ENCODE data around the gene KIF3A. TPM values are rescaled to one million over a fixed set of nuclear protein-coding genes. Genes with fewer than 3 reads are reported as not detected.
"Not testable (repeated sequence)": the region's sequence is repeated elsewhere in the genome, so short reads cannot be mapped to it uniquely, and the experiment has no call there.

The KIF3A gene
- total RNA-seq, 1 donor from 2014 or later = 15.5 TPM

DNA sequence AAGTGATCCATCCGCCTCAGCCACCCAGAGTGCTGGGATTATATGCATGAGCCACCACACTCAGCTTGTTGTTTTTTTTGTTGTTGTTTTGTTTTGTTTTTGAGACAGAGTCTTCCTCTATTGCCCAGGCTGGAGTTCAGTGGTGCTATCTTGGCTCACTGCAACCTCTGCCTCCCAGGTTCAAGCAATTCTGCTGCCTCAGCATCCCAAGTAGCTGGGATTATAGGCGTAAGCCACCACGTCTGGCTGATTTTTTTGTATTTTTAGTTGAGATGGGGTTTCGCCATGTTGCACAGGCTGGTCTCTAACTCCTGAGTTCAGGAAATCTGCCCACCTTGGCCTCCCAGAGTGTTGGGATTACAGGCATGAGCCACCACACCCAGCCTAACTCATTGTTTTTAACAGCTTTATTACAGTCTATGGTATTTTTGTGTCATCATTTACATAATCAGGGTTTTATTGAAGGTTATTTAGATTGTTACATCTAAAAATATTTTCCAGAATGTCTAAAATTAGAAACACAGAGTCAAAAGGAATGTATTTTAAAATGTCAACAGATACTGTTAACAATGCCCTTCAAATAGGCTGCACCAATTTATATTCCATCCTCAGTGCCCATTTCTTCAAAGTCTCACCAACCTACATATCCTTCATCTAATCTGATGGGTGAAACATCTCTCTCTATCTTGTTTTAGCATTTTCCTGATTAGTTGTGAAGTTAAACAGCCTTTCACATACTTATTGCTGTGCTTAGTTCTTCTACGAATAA is 18.6 kb downstream of the KIF3A start:
- DNase-seq (ENCODE audit: low spot score) = no peak

GRCh38 chr5:132714456-132715307 is 22.7 kb downstream of the KIF3A start:
- DNase-seq (ENCODE audit: low spot score) = no peak

DNA sequence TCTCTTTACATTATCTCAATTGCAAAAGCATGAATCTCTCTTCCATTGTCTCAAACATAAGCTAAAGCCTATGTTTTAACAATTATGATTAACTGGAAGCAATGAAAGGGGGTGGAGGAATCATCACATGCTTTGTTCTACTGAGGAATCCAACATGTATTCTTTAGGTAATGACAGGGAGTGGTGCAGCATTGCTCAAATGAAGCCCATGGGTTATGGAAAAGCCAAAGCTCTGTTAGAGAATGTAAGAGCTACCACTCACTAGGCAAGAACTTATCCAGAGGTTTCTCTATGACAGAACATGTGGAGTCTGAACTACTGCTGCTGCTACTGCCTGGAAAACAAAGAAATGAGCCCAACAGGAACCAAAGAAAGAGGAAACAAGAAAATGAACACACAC is 28.7 kb downstream of the KIF3A start:
- DNase-seq (ENCODE audit: low spot score) = no peak

DNA sequence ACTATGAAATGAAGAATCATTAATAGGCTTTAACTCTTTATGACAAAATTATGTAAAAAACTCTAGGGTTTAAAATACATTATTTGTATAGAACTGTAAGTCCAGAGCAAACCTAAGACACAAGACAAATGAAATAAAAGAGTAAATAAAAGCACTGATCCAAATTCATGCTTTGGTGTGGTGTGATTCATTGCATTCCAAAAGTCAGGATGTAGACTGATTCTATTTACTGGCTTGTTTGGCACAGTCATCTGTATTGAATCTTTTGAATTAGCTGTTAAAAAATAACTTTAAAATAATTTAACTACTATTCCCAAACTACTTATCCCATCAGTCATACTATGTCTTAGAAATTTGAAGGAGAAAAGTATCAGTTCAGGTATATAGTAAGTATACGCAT is 32.5 kb downstream of the KIF3A start:
- DNase-seq (ENCODE audit: low spot score) = no peak

DNA sequence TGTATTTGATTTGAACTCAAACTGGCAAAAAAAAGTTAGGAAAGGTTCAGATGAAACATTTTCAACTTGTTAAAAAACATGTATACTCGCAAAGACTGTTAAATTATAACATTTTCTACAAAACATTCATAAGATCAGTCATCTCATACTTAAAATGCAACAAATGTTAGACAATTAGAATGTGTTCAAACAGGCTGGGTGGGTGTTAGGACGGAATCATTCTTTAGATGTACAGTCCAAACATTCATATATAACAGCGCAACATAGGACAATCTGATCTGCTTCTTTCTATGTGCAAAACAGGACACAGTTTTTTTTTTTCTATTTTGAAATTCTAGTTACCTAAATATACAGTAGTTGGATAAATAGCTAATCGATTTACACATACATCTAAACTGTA is 41.4 kb downstream of the KIF3A start:
- no peak for DNase-seq (ENCODE audit: low spot score)

DNA sequence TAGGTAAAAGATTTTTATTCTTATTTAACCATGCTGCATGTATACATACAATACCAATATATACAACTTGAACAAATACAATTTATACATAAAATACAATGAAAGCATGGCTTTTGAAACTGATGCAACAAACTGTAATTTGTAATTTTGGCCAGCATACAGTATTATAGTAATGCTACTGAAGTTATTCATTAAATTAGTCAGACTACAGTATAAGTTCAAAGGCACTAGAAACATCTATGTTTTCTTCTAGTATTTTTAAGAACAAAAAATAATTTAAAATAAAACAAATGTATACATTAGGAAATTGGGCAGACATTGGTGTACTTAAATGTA is 44.7 kb downstream of the KIF3A start:
- DNase-seq (ENCODE audit: low spot score) = no peak

- not testable (repeated sequence) for DNase-seq (ENCODE audit: low spot score)
Measured at GRCh38 chr5:132691755-132692631, 45.4 kb downstream of the KIF3A start.

DNA sequence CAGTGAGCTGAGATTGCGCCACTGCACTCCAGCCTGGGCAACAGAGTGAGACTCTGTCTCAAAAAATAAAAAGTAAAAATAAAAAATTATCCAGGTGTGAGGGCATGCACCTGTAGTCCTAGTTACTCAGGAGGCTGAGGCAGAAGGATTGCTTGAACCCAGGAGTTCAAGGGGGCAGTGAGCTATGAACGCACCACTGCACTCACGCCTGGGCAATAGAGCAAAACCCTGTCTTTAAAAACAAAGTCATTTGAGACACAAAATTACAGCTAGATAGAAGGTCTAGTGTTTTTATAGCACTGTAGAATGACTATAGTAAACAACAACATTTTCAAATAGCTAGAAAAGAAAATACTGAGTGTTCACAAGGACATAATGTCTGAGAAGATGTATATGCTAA is 47.2 kb downstream of the KIF3A start:
- no peak for DNase-seq (ENCODE audit: low spot score)

DNA sequence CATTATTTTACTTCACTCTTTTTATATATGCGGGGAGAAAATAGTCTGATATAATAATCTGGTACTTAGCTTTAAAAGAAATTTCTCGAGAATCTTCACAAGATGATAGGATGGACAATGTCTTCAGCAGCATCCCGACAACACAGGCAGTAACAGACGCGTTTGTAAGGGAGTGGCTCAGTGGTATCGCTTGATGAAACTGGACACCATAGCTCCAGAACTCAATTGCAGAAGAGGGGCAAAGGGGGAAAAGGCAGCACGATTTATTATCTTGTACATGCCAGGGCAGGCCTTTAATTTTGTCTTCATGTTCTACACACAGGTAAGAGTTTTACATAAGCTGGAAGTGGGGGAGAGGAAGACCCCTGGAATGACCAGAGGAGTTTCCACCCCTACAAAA is 47.8 kb downstream of the KIF3A start:
- no peak for DNase-seq (ENCODE audit: low spot score)

GRCh38 chr5:132688536-132689339 is 48.6 kb downstream of the KIF3A start:
- DNase-seq (ENCODE audit: low spot score) = no peak

GRCh38 chr5:132687995-132688394 is 49.4 kb downstream of the KIF3A start:
- no peak for DNase-seq (ENCODE audit: low spot score)

- DNase-seq (ENCODE audit: low spot score) = no peak
Measured at GRCh38 chr5:132686193-132686592, 51.2 kb downstream of the KIF3A start.

DNA sequence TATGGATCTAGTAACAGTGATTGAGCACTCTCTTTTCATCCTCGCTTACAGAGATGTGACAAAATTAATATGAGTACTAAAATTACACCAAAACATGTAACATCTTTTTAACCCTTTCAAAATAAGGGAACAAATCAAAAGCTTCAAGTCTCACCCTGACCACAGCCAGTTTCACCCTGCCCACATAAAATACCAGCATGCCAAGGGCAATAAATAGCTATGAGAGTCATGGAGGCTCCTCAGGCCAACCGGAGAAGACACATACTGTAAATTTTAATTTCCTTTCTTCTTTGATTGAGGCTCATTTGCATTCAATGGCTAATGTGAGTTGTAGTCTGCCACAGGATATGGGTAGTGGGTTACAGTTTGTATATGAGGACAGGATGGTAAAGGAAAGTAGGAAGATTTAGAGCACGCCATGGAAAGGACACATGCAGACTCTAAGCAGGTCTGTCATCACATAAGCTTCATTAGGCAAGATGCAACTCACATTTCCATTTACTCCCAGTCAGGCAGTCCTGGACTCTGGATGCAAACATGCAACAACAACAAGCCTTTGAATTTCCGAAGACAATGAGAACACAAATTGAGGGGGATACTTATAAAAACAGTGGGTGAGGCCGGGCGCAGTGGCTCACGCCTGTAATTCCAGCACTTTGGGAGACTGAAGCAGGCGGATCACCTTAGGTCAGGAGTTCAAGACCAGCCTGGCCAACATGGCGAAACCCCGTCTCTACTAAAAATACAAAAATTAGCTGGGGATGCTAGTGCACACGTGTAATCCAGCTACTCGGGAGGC is 52.2 kb downstream of the KIF3A start:
- DNase-seq (ENCODE audit: low spot score) = no peak

GRCh38 chr5:132684491-132684890 is 52.9 kb downstream of the KIF3A start:
- no peak for DNase-seq (ENCODE audit: low spot score)

DNA sequence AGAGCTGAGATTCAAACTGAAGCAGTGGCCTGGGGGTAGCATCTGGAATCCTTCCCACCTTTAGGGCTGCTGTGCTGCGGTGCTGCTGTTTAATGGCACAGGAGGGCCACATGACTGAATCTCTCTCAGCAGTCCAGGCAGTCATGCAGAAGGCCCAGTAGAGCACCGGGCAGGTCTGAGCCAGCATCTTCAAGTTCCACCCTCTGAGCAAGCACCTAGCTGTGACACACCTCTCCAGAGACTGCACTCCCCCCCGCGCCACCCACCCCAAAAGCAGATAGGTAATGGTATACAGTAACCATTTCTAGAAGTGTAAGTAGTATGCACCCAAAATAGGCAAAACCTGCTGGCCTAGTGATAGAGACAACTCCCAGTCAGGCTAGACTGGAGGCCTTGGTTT is 55.4 kb downstream of the KIF3A start:
- DNase-seq (ENCODE audit: low spot score) = no peak

DNA sequence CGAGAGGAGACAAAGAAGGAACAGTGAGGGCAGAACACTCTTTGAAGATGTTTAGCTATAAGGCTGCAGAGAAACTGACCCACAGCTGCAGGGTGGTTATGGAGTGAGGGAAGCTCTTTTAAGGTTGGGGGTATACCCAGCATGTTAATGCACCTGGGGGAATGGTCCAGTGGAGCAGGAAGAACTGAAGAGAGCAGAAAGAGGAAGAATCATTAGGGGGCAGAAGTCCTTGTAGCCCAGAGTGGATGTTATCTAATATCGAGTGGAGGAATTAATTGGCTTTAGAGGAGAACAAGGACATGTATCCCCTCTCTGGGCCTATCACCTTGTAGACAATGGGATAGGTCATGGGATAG is 55.9 kb downstream of the KIF3A start:
- no peak for DNase-seq (ENCODE audit: low spot score)

GRCh38 chr5:132680780-132681475 is 56.4 kb downstream of the KIF3A start:
- DNase-seq (ENCODE audit: low spot score) = no peak

GRCh38 chr5:132679717-132680380 is 57.5 kb downstream of the KIF3A start:
- no peak for DNase-seq (ENCODE audit: low spot score)

DNA sequence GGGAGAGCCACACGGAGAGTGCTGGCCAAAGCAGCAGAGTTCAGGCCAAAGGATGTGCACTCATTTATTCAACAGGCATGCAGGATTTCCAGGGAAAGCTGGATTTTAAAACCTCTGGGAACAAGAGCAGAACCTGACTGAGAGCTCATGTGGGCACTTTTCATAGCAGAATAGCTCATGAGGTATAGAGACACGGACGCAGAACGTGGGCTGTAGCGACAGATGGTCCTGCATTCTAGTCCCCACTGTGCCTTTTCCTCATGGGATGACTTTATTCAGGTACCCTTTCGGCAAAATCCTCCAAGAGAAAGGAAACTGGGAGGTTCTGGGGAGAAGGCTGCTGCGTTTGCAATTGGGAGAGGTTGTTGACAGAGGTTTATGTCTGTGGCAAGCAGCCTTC is 58.2 kb downstream of the KIF3A start:
- no peak for DNase-seq (ENCODE audit: low spot score)

DNA sequence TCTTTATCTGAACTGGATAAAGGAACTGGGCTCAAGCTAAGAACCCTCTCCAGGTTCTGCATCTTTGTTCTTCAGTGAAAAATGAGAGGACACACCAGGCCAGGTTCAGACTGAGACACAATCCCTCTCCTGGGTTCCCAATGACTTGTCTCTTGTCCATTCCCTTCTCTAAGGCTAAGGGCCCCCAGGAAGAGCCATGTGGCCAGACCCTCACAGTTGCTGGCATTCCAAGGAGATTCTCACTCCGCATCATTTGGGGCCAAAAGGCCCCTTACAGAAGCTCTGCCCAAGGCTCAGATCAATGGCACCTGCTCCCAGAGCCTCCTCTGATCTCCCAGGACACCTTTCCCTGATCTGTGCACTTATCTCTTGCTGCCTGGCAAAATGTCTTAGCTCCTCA is 58.6 kb downstream of the KIF3A start:
- no peak for DNase-seq (ENCODE audit: low spot score)

Measured in mucosa of gallbladder (tissue), 1 donor.